Measurements from ENCODE around the gene CT47B1. TPM values are rescaled to one million over a fixed set of nuclear protein-coding genes. Genes with fewer than 3 reads are reported as not detected.
"Not testable (repeated sequence)": the region's sequence is repeated elsewhere in the genome, so short reads cannot be mapped to it uniquely, and the experiment has no call there.

CT47B1 gene
- total RNA-seq = not detected

- not testable (repeated sequence) for DNase-seq
Measured at GRCh38 chrX:120875766-120876165, at the start of gene CT47B1. Gene CT47B1, minus strand, starts transcription at chrX:120875866. Its CDS starts 196 bp downstream, at chrX:120875670.

GRCh38 chrX:120874678-120875557 lies 748 bp downstream of the CT47B1 start:
- no peak for DNase-seq

- no peak for DNase-seq
Measured at GRCh38 chrX:120857240-120857639, 18.4 kb downstream of the CT47B1 start.

- DNase-seq = no peak
Measured at GRCh38 chrX:120840827-120841226, 34.8 kb downstream of the CT47B1 start.

- DNase-seq = no peak
Measured at GRCh38 chrX:120839491-120839890, 36.2 kb downstream of the CT47B1 start.

- not testable (repeated sequence) for DNase-seq
Measured at GRCh38 chrX:120827213-120827612, 48.5 kb downstream of the CT47B1 start.

GRCh38 chrX:120825146-120825545 lies 50.5 kb downstream of the CT47B1 start:
- DNase-seq = no peak

GRCh38 chrX:120824021-120824420 lies 51.6 kb downstream of the CT47B1 start:
- no peak for DNase-seq

- no peak for DNase-seq
Measured at GRCh38 chrX:120823556-120823955, 52.1 kb downstream of the CT47B1 start.

Small RNA genes lying within 50 kb of the gene (small RNA-seq; reads per million reads assigned to genes)
- gene AC008162.1 (ENCODE audit: low replicate concordance) = not detected

Other genes starting within 250 kb of the CT47B1 start
- 28.5 TPM for gene C1GALT1C1, start 245.8 kb downstream of the CT47B1 start, total RNA-seq
- gene CT47A11, start 61.3 kb upstream of the CT47B1 start, total RNA-seq = not detected
- gene CT47A10, start 66.2 kb upstream of the CT47B1 start, total RNA-seq = not detected
- not detected for gene CT47A9, start 71.0 kb upstream of the CT47B1 start, total RNA-seq
- not detected for gene CT47A8, start 75.9 kb upstream of the CT47B1 start, total RNA-seq
- gene CT47A7, start 80.7 kb upstream of the CT47B1 start, total RNA-seq = not detected
- gene CT47A6, start 85.6 kb upstream of the CT47B1 start, total RNA-seq = not detected
- not detected for gene CT47A5, start 90.5 kb upstream of the CT47B1 start, total RNA-seq
- not detected for gene CT47A4, start 95.3 kb upstream of the CT47B1 start, total RNA-seq
- not detected for gene CT47A3, start 100.2 kb upstream of the CT47B1 start, total RNA-seq
- gene CT47A2, start 105.1 kb upstream of the CT47B1 start, total RNA-seq = not detected
- not detected for gene CT47A1, start 109.9 kb upstream of the CT47B1 start, total RNA-seq
- 3.3 TPM for gene GLUD2, start 171.7 kb upstream of the CT47B1 start, total RNA-seq